Tongue (tissue), 2 donors: ENCODE data around the gene RBM38. TPM values are rescaled to one million over a fixed set of nuclear protein-coding genes. Genes with fewer than 3 reads are reported as not detected.
"Not testable (repeated sequence)": the region's sequence is repeated elsewhere in the genome, so short reads cannot be mapped to it uniquely, and the experiment has no call there.

Source experiments
- DNase-seq: peaks from one replicate; pipeline ENCODE4 v3.0.0-alpha.2; 2015
- total RNA-seq: library from RNA; depleted of rRNA; stranded (reverse); fragments of >200 nt; gene quantifications from one replicate; pipeline ENCODE4 v1.2.3, GENCODE V29; 2014

Gene RBM38
- total RNA-seq, 1 donor from 2014 or later, result 74.0 TPM

DNA sequence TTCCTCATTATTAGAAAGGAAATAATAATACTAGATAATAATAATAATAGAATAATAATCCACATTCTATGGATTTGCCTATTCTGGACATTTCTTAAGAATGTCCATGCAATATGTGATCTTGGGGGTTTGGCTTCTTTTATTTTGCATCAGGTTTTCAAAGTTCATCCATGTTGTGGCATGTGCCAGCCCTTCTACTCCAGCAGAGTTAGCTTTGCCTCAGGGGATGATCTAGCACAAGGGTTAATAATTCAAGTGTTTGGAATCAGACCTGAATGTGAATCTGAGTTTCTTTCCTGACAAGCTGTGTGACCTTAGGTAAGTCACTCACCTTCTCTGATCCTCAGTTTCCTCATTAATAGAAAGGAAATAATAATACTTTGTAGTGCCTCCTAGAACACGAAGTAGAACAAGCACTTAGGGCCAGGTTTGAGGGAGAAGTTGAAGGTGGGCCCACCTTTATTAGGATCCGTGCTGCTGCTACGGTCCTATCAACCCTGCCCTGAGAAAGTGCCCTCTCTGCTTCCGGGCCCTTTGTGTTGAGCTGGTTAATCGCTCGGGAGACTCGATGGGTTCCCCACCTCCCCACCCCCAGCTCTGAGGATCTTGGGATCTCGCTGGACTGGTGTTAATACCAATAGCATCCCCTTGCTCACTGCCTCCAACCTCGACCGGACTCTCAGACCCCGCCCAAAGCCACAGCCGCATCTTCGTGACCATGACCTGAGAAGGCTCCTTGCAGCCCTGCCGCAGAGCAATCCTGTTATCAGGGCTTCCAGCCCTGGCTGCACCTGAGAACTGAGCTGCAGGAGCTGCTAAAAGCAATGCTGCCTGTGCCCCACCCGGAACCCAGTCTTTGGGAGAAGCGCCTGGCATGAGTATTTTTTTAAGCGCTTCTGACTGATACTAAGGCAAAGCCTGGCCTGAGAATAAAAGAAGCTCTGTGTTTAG lies 26.9 kb downstream of the RBM38 start:
- DNase-seq, result no peak

DNA sequence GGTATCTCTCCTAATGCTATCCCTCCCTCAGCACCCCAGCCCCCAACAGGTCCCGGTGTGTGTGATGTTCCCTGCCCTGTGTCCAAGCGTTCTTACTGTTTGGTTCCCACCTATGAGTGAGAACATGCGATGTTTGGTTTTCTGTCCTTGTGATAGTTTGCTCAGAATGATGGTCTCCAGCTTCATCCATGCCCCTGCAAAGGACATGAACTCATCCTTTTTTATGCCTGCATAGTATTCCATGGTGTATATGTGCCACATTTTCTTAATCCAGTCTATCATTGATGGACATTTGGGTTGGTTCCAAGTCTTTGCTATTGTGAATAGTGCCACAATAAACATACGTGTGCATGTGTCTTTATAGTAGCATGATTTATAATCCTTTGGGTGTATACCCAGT lies 28.3 kb downstream of the RBM38 start:
- not testable (repeated sequence) for DNase-seq

DNA sequence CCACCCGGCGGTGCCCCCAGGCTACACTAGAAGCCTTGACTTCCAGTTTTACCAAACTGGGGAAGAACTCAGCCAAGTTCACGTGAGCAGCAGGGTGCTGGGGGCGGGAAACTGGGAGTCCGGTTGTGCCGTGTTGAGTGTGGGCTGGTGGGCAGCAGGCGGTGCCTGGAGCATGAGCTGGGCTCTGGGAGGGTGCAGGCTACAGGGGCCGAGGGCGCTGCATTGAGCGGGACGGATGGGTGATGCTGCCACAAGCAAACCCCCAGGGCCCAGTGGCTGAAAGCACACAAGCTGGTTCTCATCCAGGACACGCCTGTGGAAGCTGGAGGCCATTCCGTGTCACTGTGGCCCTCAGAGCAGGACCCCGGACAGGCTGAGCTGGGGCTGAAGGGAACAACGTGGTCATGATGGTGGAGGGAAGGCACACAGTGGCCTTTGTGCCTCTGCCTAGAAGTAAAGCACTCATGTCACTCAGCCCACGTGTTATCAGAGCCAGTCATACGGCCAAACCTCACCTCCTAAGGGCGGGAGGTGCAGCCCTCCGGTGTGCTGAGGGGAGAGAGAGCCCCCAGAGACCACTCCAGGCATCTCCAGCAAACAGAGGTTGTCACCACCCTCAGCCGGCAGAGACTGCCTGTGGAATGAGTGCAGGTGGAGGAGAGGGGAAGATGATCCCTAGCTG lies 29.5 kb downstream of the RBM38 start:
- no peak for DNase-seq

DNA sequence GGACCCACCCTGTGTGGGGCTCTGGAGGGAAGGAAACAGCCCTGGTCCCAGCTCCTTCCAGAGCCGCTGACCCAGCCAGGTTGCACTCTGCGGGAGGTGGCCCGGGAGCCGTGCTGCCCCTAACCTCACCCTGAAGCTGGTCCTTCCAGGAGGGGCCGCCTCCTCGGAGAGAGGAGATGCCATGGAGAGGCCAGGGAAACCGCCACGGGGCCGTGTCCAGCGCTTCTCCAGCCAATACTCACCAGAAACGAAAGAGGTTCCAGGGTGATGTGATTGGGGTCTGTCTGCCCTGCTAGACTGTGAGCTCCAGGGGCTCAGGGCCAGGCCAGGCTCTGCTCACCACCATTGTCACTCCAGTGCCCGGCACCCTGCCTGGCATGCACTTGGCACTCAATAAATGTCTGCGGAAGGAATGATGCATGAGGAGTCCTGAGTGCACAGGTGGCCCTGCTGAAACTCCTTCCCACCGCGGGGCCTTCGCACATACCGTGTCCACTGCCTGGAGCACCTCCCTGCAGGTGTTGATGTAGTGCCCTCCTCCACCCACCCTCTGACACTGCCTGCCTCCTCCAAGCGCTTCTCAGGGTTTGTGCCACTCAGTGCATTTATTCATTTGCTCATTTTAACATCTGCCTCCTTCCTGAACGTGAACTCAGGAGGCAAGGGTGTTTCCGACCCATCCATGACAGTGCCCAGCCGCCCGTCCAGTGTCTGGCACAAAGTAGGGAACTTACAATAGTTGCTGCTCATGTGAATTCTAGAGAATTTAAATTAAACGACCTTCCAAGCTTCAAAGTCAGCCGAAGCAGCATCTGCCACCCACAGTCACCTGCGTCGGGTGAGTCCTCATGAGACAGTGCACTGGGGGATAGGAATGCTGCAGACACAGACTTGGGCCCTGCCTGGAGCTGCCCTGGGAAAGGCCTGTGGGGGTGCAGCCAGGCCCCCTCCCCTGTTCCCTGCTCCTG lies 30.3 kb downstream of the RBM38 start:
- no peak for DNase-seq

DNA sequence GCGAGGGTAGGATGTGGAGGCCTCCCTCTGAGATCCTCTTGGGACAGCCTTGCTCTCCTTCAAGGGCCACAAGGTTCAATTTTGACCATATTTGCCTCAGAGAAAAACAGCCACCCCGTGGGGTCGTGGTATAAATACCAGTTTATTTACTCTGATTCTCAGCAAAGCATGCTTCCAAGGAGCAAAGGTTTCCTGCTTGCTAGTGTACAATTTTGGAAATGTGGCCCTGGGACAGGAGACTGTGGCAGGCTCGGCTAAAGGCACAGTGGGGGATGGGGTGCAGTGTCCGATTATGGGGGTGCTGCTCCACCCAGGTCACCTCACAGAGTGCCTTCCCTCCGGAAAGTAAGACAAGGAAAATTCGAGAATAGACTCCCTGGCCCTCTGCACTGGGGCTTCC lies 31.1 kb downstream of the RBM38 start:
- DNase-seq, result no peak

DNA sequence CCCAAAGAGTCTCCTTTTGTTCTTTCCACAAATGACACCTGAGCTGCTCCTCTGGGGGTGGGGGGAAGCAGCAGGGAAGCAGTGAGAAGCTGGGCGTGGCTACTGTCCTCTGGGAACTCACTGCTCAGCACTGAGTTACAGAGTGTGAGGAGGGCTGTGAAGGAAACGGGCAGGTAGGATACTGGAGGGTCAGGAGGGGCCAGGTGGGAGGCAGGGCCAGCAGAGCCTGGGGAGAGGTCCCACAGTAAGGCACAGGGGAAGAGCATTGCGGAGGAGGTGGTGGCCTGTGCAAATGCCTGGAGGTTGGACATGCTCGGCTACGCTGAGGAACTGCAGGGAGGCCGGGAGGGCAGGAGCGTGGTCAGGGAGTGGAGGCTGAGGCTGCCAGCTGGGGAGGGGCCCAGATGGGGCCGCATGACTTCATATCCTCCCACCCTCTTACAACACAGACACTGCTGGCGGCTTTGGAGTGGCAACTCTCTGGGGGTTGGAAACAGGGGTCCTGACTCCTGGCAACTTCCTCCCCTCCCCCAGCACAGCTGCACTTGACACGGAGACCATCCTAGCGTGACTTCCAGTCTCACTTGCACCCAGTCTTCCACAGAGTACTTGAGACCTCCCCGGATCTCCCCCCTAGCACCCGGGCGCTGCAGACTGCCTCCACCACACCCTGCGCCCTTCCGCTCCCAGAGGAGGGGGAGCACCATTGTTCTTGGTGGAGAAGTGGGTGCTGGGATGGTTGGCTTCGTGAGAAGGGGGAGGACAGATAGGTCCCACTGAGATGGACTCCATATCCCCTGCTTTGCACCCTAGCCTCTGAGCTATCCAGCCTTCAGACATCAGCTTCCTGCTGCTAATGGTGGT lies 34.2 kb downstream of the RBM38 start:
- DNase-seq, result no peak

DNA sequence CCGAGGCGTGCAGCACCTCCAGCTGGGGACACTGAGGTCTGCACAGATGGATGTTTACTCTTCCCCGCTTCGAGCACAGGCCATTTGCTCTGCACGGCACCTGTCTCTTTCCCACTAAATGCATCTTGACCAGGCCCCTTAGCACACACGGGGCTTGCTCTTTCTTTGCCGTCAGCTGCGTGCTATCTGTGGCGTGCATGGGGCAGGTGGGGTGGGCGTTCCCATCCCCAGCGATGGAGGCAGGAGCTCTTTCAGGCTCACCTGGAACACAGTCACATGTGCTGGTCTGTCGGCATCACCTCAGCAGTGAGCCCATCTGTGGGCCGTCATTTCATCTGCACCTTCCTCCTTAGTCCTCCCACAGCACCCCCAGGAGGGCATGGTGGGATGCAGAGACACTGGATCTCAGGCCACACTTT lies 35.1 kb downstream of the RBM38 start:
- DNase-seq, result no peak

DNA sequence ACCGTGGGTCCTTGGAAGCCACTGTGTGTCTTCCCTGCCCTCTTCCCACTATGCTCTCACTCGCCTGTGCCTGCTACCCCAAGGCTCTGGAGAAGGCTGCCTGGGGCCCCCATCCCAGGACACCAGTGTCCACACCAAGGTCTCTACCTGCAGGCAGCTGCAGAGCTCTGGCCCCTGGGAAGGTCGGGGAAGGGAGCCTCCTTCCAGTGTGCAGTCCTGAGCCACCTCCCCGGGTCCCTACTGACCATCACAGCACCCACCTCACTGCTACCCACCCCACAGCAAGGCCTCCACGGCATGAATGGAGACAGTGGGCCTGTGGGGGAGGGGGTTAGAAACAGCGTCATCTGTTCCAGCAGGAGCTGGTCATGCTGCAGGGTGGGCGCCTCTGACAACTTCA lies 35.6 kb downstream of the RBM38 start:
- DNase-seq, result no peak

DNA sequence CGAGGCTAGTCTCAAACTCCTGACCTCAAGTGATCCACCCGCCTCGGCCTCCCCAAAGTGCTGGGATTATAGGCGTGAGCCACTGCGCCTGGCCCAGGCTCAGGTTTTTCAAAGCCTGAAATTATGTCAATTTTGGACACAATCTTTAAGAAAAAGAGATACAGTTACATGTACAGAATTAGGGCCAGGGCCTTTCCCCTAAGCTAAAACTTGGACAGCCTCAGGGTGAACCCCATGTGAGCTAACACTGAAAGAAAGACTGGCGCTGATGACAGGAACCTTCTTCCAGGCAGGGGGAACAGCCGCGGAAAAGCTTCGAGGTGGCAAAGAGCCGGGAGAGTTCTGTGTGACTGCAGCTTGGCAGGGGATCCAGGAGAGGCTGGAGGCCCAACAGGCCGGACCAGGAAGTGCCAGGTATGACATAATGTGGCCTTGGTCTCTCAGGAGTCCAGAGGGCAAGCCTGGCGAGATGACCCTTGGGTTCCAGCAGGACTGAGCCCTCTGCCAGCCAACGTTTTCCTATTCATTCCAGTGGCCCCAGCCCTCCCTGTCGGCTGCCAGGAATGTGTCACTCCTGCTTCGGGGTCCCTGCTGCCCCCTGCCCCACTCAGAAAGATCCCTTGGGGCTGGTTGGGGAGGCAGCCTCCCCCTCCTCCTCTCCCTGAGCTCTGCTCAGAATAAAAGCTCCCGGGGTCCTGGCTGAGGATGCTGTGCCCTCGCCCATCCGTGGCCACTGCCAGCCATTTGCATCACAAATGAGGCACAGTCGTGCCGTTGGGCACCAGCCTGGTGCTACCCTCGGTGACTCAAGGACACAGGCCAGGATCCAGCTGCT lies 37.3 kb downstream of the RBM38 start:
- DNase-seq, result no peak

DNA sequence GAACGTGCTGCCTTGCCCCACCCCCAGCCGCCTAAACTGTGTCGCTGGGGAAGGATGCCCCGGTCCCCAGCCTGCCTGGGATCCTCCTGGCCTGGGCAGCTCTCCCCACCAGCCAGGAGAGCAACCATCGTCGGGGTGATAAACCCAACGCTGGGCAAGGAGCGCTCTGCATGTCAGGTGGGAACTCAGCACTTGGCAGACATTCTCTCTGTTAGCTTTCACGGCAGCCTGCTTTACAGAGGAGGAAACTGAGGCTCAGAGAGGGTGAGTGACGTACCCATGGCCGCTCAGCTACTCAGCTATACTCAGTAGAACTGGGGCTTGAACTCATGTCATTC lies 37.9 kb downstream of the RBM38 start:
- no peak for DNase-seq

DNA sequence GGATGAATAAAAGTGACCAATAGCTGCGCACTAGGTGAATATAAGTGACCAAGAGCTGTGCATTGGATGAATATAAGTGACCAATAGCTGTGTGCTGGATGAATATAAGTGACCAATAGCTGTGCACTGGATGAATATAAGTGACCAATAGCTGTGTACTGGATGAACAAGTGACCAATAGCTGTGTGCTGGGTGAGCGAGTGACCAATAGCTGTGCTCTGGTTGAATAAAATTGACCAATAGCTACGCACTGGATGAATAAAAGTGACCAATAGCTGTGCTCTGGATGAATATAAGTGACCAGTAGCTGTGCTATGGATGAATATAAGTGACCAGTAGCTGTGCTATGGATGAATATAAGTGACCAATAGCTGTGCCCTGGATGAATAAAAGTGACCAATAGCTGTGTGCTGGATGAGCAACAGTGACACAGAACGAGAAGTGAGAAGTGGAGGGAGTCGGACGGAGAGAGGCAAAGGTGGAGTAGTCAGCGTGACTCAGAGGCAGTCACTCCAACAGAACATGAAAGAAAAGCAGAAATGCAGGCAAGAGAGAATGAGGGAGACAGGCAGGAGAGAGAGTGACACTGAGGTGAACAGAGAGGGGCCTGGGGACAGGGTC lies 38.5 kb downstream of the RBM38 start:
- DNase-seq, result no peak

DNA sequence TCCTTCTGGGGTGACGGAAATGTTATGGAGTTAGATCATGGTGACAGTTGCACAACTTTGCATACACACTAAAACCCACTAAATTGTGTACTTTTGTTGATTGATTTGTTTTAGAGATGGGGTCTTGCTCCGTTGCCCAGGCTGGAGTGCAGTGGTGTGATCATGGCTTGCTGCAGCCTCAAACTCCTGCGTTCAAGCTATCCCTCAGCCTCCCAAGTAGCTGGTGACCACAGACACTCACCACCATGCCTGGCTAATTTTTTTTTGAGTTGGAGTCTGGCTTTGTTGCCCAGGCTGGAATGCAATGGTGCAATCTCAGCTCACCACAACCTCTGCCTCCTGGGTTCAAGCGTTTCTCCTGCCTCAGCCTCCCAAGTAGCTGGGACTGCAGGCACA lies 39.0 kb downstream of the RBM38 start:
- not testable (repeated sequence) for DNase-seq

DNA sequence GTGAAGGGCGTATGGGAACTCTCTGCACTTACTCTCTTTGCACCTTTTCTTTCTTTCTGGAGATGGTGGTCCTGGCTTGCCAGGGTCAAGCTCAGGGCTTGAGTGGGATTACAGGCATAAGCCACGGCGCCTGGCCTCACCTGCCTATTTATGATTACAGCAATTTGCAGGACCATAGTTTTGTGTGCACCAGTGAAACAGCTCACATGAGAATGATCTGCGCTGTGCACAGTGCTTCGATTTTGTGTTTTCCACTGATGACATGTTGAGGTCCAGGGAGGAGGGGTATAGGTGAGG lies 40.3 kb downstream of the RBM38 start:
- no peak for DNase-seq

DNA sequence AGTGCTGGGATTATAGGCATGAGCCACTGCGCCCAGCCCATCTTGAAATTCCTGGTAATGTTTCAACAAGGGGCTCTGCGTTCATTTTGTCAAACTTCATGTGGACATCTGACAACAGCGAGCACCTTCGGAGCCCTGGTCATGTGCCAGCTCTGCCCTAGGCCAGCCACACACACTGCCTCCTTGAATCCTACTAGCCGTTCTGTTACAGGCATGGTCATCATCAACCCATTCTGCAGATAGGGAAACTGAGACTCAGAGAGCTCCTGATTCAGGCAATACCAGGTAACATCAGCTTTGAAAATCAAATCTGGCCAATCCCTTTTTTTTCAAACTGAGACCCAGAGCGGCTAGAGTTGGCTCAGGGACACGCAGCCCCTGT lies 41.3 kb downstream of the RBM38 start:
- no peak for DNase-seq

DNA sequence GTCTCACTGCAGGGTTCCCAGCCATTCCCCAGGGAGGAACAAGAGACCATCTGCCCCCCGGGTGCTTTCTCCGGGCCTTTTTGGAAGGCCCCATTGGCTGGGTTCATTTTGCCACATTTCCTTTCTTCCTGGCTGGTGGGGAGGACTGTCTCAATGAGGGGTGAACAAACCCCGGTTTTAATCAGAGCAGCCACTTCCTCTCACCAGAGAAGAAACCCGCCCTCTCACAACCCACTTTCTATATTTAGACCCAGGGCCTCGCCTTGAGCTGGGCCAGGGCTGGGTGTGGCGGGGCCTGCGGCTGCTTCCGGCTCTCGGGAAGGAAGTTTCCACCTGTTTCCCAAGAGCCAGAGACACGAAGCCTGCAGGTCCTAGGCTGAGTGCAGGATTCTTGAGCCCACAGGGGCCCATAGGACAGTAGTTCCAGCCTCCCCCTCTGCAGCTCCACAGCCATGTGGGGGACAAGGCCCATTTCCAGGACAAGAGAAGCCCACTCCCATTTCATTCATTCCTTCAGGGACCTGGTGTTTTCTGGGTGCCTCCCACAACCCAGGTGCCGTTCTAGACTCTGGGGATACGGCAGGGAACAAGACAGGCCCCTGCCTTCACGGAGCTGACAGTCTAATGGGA lies 41.8 kb downstream of the RBM38 start:
- DNase-seq, result peak; percentile 72

DNA sequence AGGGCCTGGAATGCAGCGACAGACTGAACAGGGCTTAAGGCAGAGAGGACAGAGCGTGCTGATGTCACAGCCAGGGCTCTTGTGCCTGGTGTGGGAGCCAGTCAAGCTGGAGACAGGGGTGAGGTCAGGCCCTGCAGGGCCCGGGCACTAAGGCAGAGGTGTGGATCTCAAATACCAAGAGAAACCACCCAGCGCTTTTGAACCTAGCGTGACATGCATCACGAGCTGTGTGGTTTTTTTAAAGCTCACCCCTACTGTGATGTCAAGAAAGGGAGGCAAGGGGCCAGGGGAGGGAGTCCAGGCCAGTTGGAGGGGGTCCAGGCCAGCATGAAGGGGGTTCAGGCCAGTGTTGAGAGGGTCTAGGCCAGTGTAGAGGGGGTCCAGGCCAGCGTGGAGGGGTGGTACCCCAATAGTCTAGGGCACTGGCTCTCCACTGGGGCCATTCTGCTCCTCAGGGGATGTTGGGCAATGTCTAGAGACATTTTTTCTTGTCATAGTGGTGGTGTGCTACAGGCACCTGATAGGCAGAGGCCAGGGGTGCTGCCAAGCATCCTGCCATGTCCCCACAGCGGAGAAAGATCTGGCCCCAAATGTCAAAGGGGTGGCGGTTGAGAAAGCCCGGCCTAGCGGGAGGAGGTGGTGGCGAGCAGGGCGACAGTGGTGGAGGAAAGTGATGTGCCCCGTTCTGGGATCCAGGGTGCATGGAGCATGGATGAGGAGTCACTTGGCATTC lies 42.6 kb downstream of the RBM38 start:
- DNase-seq, result peak; percentile 54

DNA sequence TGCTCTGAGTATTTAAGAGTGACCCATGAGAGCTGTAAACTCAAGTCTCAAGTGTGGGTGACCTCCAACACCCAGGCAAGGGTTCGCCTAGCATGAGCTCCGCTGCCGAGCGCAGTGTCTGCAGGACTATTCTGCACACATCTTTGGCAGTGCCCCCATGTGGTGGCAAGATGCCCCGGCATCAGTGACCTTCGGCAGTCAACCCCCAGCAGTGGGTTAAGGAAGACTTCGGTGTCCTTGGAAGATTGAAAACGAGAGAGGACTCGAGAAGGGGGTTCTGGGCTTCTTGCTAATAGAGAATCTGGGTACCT lies 43.1 kb downstream of the RBM38 start:
- no peak for DNase-seq

DNA sequence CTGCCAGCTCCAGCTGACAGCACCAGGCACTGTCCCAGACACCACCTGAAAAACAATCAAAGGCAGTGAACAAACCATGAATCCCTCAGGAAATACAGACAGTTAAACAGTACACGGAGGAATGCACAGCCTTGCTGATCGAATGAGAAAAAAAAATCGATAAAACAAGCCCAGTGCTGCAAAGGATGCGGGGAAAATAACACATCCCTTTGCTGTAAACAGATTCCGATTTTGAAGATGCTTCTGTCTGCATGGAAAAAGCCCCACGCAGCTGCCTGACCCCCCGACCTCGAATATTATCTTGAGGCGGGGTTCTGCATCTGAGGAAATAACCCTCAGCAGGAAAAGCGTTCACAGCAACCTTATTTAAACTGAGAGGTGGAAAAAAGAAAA lies 43.9 kb downstream of the RBM38 start:
- no peak for DNase-seq

DNA sequence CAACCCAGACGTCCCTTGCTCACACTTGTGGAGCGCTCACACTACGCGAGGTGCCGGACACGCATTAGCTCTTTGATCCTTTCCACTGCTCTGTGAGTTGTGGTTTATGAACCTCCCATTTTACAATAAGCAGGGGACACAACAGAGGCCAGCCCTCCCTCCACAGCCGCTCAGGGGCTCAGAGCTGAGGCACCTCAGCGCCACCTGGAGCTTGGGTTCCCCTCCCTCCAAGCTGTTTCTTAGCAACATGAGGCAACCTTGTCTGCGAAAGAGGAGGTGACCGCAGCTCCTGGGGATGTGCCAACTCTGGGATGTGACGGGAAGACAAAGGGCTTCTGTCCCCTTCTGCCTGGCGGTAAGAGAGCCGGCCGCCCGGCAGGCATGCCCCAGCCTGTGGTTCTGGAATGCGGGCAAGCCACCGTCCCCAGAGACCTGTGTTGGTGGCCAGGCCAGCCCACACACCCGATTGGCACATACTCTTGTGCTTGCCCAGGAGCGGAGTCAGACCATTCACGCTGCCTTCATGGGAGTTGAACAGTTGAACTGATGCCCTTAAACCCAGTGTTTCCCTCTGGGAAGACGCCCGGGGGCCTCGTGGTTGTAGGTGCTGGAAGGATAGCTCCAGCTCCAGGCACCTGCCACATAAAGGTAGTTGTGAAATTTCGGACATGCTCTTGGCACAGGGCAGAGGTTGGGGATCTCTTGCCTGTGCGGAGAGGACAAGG lies 44.5 kb downstream of the RBM38 start:
- peak; percentile 81 for DNase-seq
